SK-N-SH (cell line): ENCODE results near the gene KRTAP5-5. TPM values are rescaled to one million over a fixed set of nuclear protein-coding genes. Genes with fewer than 3 reads are reported as not detected.

ENCODE experiments used
- CTCF ChIA-PET: fragments of 300-600, 350-600 bp; formaldehyde crosslinking; extraction: SDS; loops from one replicate; lab custom pipeline; 2021; lab: Yijun Ruan, JAX
- POLR2A ChIA-PET: fragments of 350-600 bp; sonication (Branson Sonifier 250); formaldehyde crosslinking; extraction: SDS; loops from one replicate; lab custom pipeline; 2020; ENCODE audit warnings: antibody characterized with exemption, inconsistent platforms; lab: Yijun Ruan, JAX
- DNase-seq: peaks from one replicate; pipeline ENCODE4 v3.0.0; 2012
- H2AFZ ChIP-seq: fragments of 200-600 bp; sonication (generic); 2 replicates; pipeline ENCODE4 v1.8.1; 2016; ENCODE audit warnings: antibody characterized with exemption, mild to moderate bottlenecking, low read depth
- H3F3A ChIP-seq: fragments of 200-600 bp; sonication (generic); replicated peaks from 2 replicates; pipeline ENCODE3; 2016; ENCODE audit warnings: antibody characterized with exemption, mild to moderate bottlenecking; ENCODE audit not compliant: insufficient read depth
- H3K27ac ChIP-seq, 2 experiments: fragments of 200-500 bp in 1 of 2; fragments of 200-600 bp in 1 of 2; sonication (Bioruptor generic) in 1 of 2; sonication (generic), shearing (Covaris generic) in 1 of 2; 2 replicates each; pipeline versions ENCODE4 v1.5.1 to v1.6.1; 2014 to 2016; ENCODE audit warnings: low read depth in 2 of 2, inconsistent platforms in 1 of 2, low read length in 1 of 2, mild to moderate bottlenecking in 1 of 2, mixed read lengths in 1 of 2
- H3K27me3 ChIP-seq: fragments of 200-600 bp; sonication (generic), shearing (Covaris generic); 2 replicates; pipeline ENCODE4 v1.6.1; 2016; ENCODE audit warnings: mixed run types; ENCODE audit not compliant: insufficient read depth
- H3K36me3 ChIP-seq, 2 experiments: fragments of 200-500 bp in 1 of 2; fragments of 200-600 bp in 1 of 2; sonication (Bioruptor generic) in 1 of 2; sonication (generic) in 1 of 2; replicated peaks in 1 of 2; 2 replicates each; pipeline versions ENCODE3 to v1.5.1; 2014 to 2016; ENCODE audit warnings: low read length in 1 of 2, mild to moderate bottlenecking in 1 of 2; ENCODE audit not compliant: insufficient read depth in 2 of 2, control insufficient read depth in 1 of 2
- H3K4me1 ChIP-seq, 2 experiments: fragments of 200-500 bp in 1 of 2; fragments of 200-600 bp in 1 of 2; sonication (Bioruptor generic) in 1 of 2; sonication (generic), shearing (Covaris generic) in 1 of 2; 2 replicates each; pipeline versions ENCODE4 v1.5.1 to v1.6.1; 2014 to 2016; ENCODE audit warnings: low read depth in 1 of 2, low read length in 1 of 2, mixed run types in 1 of 2; ENCODE audit not compliant: insufficient read depth in 2 of 2, control insufficient read depth in 1 of 2
- H3K4me2 ChIP-seq: fragments of 200-600 bp; sonication (generic), shearing (Covaris generic); 2 replicates; pipeline ENCODE4 v1.6.1; 2017; ENCODE audit warnings: mixed run types
- H3K4me3 ChIP-seq, 2 experiments: fragments of 200-500 bp in 1 of 2; fragments of 200-600 bp in 1 of 2; sonication (Bioruptor generic) in 1 of 2; sonication (generic), shearing (Covaris generic) in 1 of 2; 2 replicates each; pipeline versions ENCODE4 v1.5.1 to v1.8.1; 2014 to 2016; ENCODE audit warnings: low read depth in 2 of 2, inconsistent platforms in 1 of 2, low read length in 1 of 2, mild to moderate bottlenecking in 1 of 2, mixed read lengths in 1 of 2, moderate library complexity in 1 of 2
- H3K79me2 ChIP-seq: fragments of 200-600 bp; sonication (generic); 2 replicates; pipeline ENCODE4 v1.8.1; 2017; ENCODE audit warnings: mild to moderate bottlenecking; ENCODE audit not compliant: insufficient read depth
- H3K9ac ChIP-seq: fragments of 200-600 bp; sonication (generic); 2 replicates; pipeline ENCODE4 v1.6.1; 2017; ENCODE audit warnings: mixed run types
- H3K9me2 ChIP-seq: fragments of 200-600 bp; sonication (generic); 2 replicates; pipeline ENCODE4 v1.6.1; 2017; ENCODE audit warnings: mixed run types
- H3K9me3 ChIP-seq: fragments of 200-600 bp; sonication (generic); 2 replicates; pipeline ENCODE4 v1.6.1; 2017; ENCODE audit warnings: mixed run types, mild to moderate bottlenecking, moderate library complexity
- H4K20me1 ChIP-seq: fragments of 200-600 bp; sonication (generic); 2 replicates; pipeline ENCODE4 v1.6.1; 2017; ENCODE audit warnings: mild to moderate bottlenecking, mixed run types; ENCODE audit not compliant: insufficient read depth
- EZH2phosphoT487 ChIP-seq: fragments of 200-600 bp; sonication (generic); IDR thresholded peaks from 2 replicates; pipeline ENCODE4 v1.6.1; 2017; ENCODE audit warnings: low read depth, mixed run types, mild to moderate bottlenecking, antibody characterized with exemption, moderate library complexity, borderline replicate concordance
- MXI1 ChIP-seq: IDR thresholded peaks from 2 replicates; pipeline ENCODE4 v1.6.1; 2012; ENCODE audit warnings: mild to moderate bottlenecking, low read depth, low read length, improper control_type of control experiment
- RCOR1 ChIP-seq: fragments of 150-350 bp; IDR thresholded peaks from 2 replicates; pipeline ENCODE4 v1.6.1; 2017; ENCODE audit warnings: antibody characterized with exemption, low read length
- WGBS: methylation state at CpG from one replicate; pipeline ENCODE4 v1.1.6; 2017; ENCODE audit warnings: low lambda C conversion rate; 5-methylcytosine and 5-hydroxymethylcytosine counted together
- polyA plus RNA-seq, 3 experiments: library from polyadenylated mRNA; depleted of rRNA; stranded (reverse); fragments of >200 nt; gene quantifications; 2 replicates each; pipeline ENCODE4 v1.2.3, GENCODE V29; 2012
- TF ChIP-seq, protein P1 (sequence below): IDR thresholded peaks from 2 replicates; pipeline ENCODE4 v1.4.0; 2012; ENCODE audit warnings: low read depth
- TF ChIP-seq, protein P2 (sequence below): IDR thresholded peaks from 2 replicates; pipeline ENCODE4 v1.6.1; 2012; ENCODE audit warnings: mild to moderate bottlenecking, low read depth, low read length, moderate library complexity
- TF ChIP-seq, protein P3 (sequence below): IDR thresholded peaks from 2 replicates; pipeline ENCODE4 v1.4.0; 2012; ENCODE audit warnings: low read depth, borderline replicate concordance

The KRTAP5-5 gene
- polyA plus RNA-seq, 1 of the 3 experiments (the other 2 are of a cell fraction): not detected

DNA sequence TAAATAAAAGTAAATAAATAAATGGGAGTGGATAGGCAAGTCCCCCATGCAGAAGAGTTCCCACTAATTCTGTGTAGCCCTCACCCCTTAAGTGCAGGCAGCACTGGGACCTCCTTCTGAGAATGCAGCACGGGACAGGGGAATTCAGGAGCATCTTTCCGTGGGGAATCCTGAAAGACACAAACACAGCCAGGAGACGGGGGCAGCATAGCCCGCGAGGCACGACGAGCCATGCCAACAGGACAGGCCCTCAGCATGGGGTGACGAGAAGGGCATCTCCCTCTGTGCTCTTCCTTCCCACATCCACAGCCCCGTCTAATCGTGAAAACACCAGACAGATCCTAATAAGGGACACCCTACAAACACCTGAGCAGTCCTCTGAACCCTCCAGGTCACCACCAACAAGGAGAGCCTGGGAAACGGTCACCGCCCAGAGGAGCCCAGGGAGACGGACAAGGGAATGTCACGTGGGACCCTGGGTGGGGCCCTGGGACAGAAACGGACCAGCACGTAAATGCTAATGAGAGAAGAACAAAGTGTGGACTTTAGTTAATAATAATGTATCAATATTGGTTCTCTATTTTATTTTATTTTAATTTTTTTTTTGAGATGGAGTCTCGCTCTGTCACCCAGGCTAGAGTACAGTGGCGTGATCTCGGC, 6.8 kb downstream of the KRTAP5-5 start:
- no peak overlapping the region for H3K9ac ChIP-seq
- no peaks in the 10 kb centered on the region for H3K36me3 ChIP-seq
- no peaks in the 10 kb centered on the region for H4K20me1 ChIP-seq
- H2AFZ ChIP-seq: no peak overlapping the region
- peaks cover 0 to 25% of the 10 kb centered on the region in 2 experiments; a peak in 1 of 4 replicates for H3K4me1 ChIP-seq
- WGBS: 74% methylated on average over 19 of the region's 19 CpGs
- H3K4me2 ChIP-seq: no peak overlapping the region
- H3K9me2 ChIP-seq: no peaks in the 10 kb centered on the region
- ChIA-PET CTCF (interaction anchor here (1.2 to 4.9 kb wide), 3 partner anchors 9 to 515 kb away, joined by 4 to 49 read pairs (median 8); partner anchors contain the start of gene KRTAP5-5), POLR2A (no interaction called here)
- TF ChIP-seq, protein P1, sequence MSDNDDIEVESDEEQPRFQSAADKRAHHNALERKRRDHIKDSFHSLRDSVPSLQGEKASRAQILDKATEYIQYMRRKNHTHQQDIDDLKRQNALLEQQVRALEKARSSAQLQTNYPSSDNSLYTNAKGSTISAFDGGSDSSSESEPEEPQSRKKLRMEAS: no peak
- TF ChIP-seq MXI1: no peak
- peaks cover 13% of the 10 kb centered on the region; the same call in 1 of the 2 replicates for H3K27me3 ChIP-seq
- no peaks in the 10 kb centered on the region for H3K9me3 ChIP-seq
- no peaks in the 10 kb centered on the region for H3K79me2 ChIP-seq
- H3K4me3 ChIP-seq: no peak overlapping the region
- H3F3A ChIP-seq: no peaks in the 10 kb centered on the region
- DNase-seq: no peak
- no peak overlapping the region for H3K27ac ChIP-seq

DNA sequence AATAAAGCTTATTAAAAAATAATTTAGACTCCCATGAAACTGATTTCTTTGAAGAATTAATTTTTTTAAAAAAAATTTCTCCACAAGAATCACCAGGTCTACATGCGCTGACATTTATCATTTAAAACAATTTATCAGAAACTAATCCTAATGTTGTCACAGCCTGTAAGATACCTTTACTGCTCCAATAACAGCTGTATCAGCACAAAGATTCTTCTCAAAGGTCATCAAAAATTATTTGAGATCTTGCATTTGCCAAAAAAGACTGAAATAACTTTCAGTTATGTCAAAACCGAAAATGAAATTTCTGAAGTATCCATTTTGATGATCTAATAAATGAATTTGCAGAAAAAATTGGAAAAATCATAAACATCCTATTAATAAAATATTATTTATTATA, 8.1 kb downstream of the KRTAP5-5 start:
- CTCF ChIA-PET: interaction anchor here (1.2 to 9.8 kb wide), 8 partner anchors 10 to 519 kb away, joined by 3 to 143 read pairs (median 34); partner anchors contain the start of genes KRTAP5-5 and SYT8
- TF ChIP-seq, protein P2, sequence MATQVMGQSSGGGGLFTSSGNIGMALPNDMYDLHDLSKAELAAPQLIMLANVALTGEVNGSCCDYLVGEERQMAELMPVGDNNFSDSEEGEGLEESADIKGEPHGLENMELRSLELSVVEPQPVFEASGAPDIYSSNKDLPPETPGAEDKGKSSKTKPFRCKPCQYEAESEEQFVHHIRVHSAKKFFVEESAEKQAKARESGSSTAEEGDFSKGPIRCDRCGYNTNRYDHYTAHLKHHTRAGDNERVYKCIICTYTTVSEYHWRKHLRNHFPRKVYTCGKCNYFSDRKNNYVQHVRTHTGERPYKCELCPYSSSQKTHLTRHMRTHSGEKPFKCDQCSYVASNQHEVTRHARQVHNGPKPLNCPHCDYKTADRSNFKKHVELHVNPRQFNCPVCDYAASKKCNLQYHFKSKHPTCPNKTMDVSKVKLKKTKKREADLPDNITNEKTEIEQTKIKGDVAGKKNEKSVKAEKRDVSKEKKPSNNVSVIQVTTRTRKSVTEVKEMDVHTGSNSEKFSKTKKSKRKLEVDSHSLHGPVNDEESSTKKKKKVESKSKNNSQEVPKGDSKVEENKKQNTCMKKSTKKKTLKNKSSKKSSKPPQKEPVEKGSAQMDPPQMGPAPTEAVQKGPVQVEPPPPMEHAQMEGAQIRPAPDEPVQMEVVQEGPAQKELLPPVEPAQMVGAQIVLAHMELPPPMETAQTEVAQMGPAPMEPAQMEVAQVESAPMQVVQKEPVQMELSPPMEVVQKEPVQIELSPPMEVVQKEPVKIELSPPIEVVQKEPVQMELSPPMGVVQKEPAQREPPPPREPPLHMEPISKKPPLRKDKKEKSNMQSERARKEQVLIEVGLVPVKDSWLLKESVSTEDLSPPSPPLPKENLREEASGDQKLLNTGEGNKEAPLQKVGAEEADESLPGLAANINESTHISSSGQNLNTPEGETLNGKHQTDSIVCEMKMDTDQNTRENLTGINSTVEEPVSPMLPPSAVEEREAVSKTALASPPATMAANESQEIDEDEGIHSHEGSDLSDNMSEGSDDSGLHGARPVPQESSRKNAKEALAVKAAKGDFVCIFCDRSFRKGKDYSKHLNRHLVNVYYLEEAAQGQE: no peak
- TF ChIP-seq EZH2phosphoT487: no peak
- TF ChIP-seq, protein P3, sequence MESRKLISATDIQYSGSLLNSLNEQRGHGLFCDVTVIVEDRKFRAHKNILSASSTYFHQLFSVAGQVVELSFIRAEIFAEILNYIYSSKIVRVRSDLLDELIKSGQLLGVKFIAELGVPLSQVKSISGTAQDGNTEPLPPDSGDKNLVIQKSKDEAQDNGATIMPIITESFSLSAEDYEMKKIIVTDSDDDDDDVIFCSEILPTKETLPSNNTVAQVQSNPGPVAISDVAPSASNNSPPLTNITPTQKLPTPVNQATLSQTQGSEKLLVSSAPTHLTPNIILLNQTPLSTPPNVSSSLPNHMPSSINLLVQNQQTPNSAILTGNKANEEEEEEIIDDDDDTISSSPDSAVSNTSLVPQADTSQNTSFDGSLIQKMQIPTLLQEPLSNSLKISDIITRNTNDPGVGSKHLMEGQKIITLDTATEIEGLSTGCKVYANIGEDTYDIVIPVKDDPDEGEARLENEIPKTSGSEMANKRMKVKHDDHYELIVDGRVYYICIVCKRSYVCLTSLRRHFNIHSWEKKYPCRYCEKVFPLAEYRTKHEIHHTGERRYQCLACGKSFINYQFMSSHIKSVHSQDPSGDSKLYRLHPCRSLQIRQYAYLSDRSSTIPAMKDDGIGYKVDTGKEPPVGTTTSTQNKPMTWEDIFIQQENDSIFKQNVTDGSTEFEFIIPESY: no peak
- TF ChIP-seq RCOR1: no peak
- peaks cover 3% of the 10 kb centered on the region; the same call in 1 of the 2 replicates for H3K27me3 ChIP-seq

More for the DNA sequence above, 8.1 kb downstream of the KRTAP5-5 start:
- H2AFZ ChIP-seq: no peak overlapping the region
- no peak overlapping the region for H3K4me2 ChIP-seq
- H3K36me3 ChIP-seq: no peaks in the 10 kb centered on the region
- no peaks in the 10 kb centered on the region for H3K9me3 ChIP-seq
- H4K20me1 ChIP-seq: no peaks in the 10 kb centered on the region
- H3K4me1 ChIP-seq: peaks cover 0 to 25% of the 10 kb centered on the region in 2 experiments; a peak in 1 of 4 replicates
- no peak overlapping the region for H3K9ac ChIP-seq
- no peaks in the 10 kb centered on the region for H3F3A ChIP-seq
- H3K9me2 ChIP-seq: no peaks in the 10 kb centered on the region
- POLR2A ChIA-PET: no interaction called here
- no peaks in the 10 kb centered on the region for H3K79me2 ChIP-seq
- DNase-seq: no peak
- no peak overlapping the region for H3K4me3 ChIP-seq
- 74% methylated on average over 2 of the region's 2 CpGs for WGBS
- no peak overlapping the region for H3K27ac ChIP-seq
